ENCODE measurements around the gene L3MBTL2. TPM values are rescaled to one million over a fixed set of nuclear protein-coding genes. Genes with fewer than 3 reads are reported as not detected.

L3MBTL2 gene
- total and polyA plus RNA-seq, 9 of the 15 experiments (the other 6 are each of a cell fraction or from before 2014, with no cell fraction given): 10.3 to 23.1 (median 18.6) TPM

GRCh38 chr22:41226723-41227655 lies 21.9 kb downstream of the L3MBTL2 start:
- H3K4me1 ChIP-seq (replicated peaks in 1 of 2; ENCODE audit: control insufficient read depth in 2 of 2, insufficient read depth in 2 of 2, low read length in 2 of 2): no peaks in the 10 kb centered on the region; a peak in 1 of 5 replicates
- no peak overlapping the region for H2AFZ ChIP-seq (ENCODE audit: low read depth, low read length)
- POLR2A ChIA-PET: interaction anchor here (0.7 to 0.9 kb wide), 3 partner anchors 12 to 47 kb away, joined by 3 to 5 read pairs (median 4); no protein-coding TSS in a partner anchor
- no peak overlapping the region for H3K27ac ChIP-seq (ENCODE audit: extremely low read depth, low read depth, low read length)
- no peaks in the 10 kb centered on the region for H3K27me3 ChIP-seq (ENCODE audit: control insufficient read depth in 2 of 2, insufficient read depth in 2 of 2, low read length in 2 of 2)
- no peak for ATAC-seq
- H4K20me1 ChIP-seq (replicated peaks; ENCODE audit: control insufficient read depth, insufficient read depth, low read length): no peaks in the 10 kb centered on the region
- peaks cover 63% of the 10 kb centered on the region; the same call in 2 of the 3 replicates for H3K36me3 ChIP-seq (ENCODE audit: control insufficient read depth, insufficient read depth, low read length)
- H3K9me1 ChIP-seq (ENCODE audit: control insufficient read depth, insufficient read depth, low read length): no peaks in the 10 kb centered on the region
- in situ Hi-C loops (cut with MboI): no loop called here
- 98% methylated on average over 7 of the region's 26 CpGs for WGBS (ENCODE audit: insufficient coverage, low coverage, missing lambda C conversion rate)
- H3K4me3 ChIP-seq: no peak overlapping the region
- no peak for DNase-seq (ENCODE audit: extremely low read depth in 1 of 4, low spot score in 3 of 4)
- no peak for FAIRE-seq
- no peaks in the 10 kb centered on the region for H3K9me3 ChIP-seq (replicated peaks; ENCODE audit: control insufficient read depth, insufficient read depth, low read depth, low read length)
- H3K79me2 ChIP-seq (ENCODE audit: control insufficient read depth, insufficient read depth, low read length): no peaks in the 10 kb centered on the region
- H3K4me2 ChIP-seq (ENCODE audit: insufficient read depth, low read length): no peak overlapping the region
- TF ChIP-seq ZNF444 (CRISPR knock-in tag; IDR thresholded peaks at IDR 0.05) (no peak), ESRRB (CRISPR knock-in tag; IDR thresholded peaks at IDR 0.05; ENCODE audit: borderline replicate concordance) (no peak), STAT5B (CRISPR knock-in tag; IDR thresholded peaks at IDR 0.05) (no peak), PCBP1 (IDR thresholded peaks at IDR 0.05; ENCODE audit: low read depth, low read length, poor library complexity, severe bottlenecking) (no peak), GTF2E2 (tag; IDR thresholded peaks at IDR 0.05) (no peak), CBX1 (IDR thresholded peaks at IDR 0.05; ENCODE audit: low read depth) (no peak), FOXP1 (CRISPR knock-in tag; IDR thresholded peaks at IDR 0.05) (no peak)
- TF ChIP-seq, protein P1, sequence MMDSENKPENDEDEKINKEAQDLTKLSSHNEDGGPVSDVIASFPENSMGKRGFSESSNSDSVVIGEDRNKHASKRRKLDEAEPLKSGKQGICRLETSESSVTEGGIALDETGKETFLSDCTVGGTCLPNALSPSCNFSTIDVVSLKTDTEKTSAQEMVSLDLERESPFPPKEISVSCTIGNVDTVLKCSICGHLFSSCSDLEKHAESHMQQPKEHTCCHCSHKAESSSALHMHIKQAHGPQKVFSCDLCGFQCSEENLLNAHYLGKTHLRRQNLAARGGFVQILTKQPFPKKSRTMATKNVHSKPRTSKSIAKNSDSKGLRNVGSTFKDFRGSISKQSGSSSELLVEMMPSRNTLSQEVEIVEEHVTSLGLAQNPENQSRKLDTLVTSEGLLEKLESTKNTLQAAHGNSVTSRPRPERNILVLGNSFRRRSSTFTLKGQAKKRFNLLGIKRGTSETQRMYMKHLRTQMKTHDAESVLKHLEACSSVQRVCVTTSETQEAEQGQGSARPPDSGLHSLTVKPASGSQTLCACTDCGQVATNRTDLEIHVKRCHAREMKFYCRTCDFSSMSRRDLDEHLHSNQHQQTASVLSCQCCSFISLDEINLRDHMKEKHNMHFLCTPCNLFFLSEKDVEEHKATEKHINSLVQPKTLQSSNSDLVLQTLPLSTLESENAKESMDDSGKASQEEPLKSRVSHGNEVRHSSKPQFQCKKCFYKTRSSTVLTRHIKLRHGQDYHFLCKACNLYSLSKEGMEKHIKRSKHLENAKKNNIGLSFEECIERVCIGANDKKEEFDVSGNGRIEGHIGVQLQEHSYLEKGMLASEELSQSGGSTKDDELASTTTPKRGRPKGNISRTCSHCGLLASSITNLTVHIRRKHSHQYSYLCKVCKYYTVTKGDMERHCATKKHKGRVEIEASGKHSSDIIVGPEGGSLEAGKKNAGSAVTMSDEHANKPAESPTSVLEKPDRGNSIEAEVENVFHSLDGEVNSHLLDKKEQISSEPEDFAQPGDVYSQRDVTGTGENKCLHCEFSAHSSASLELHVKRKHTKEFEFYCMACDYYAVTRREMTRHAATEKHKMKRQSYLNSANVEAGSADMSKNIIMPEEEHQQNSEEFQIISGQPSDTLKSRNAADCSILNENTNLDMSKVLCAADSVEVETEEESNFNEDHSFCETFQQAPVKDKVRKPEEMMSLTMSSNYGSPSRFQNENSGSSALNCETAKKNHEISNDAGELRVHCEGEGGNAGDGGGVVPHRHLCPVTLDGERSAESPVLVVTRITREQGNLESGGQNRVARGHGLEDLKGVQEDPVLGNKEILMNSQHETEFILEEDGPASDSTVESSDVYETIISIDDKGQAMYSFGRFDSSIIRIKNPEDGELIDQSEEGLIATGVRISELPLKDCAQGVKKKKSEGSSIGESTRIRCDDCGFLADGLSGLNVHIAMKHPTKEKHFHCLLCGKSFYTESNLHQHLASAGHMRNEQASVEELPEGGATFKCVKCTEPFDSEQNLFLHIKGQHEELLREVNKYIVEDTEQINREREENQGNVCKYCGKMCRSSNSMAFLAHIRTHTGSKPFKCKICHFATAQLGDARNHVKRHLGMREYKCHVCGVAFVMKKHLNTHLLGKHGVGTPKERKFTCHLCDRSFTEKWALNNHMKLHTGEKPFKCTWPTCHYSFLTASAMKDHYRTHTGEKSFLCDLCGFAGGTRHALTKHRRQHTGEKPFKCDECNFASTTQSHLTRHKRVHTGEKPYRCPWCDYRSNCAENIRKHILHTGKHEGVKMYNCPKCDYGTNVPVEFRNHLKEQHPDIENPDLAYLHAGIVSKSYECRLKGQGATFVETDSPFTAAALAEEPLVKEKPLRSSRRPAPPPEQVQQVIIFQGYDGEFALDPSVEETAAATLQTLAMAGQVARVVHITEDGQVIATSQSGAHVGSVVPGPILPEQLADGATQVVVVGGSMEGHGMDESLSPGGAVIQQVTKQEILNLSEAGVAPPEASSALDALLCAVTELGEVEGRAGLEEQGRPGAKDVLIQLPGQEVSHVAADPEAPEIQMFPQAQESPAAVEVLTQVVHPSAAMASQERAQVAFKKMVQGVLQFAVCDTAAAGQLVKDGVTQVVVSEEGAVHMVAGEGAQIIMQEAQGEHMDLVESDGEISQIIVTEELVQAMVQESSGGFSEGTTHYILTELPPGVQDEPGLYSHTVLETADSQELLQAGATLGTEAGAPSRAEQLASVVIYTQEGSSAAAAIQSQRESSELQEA (IDR thresholded peaks at IDR 0.05; ENCODE audit: low read depth): no peak
- TF ChIP-seq, protein P2, sequence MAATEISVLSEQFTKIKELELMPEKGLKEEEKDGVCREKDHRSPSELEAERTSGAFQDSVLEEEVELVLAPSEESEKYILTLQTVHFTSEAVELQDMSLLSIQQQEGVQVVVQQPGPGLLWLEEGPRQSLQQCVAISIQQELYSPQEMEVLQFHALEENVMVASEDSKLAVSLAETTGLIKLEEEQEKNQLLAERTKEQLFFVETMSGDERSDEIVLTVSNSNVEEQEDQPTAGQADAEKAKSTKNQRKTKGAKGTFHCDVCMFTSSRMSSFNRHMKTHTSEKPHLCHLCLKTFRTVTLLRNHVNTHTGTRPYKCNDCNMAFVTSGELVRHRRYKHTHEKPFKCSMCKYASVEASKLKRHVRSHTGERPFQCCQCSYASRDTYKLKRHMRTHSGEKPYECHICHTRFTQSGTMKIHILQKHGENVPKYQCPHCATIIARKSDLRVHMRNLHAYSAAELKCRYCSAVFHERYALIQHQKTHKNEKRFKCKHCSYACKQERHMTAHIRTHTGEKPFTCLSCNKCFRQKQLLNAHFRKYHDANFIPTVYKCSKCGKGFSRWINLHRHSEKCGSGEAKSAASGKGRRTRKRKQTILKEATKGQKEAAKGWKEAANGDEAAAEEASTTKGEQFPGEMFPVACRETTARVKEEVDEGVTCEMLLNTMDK (IDR thresholded peaks at IDR 0.05; ENCODE audit: borderline replicate concordance, insufficient read depth, low read depth, low read length, poor library complexity, severe bottlenecking): no peak
- CTCF ChIA-PET (ENCODE audit: low intra/inter-chr PET ratio): no interaction called here
- BruUV-seq (replicated peaks): no TSS peak
- intact Hi-C loops (cut with micrococcal nuclease): no loop called here
- no peak overlapping the region for H3K9ac ChIP-seq (ENCODE audit: insufficient read depth in 1 of 2, low read depth in 2 of 2, low read length in 2 of 2)

All from K562 (cell line).